ENCODE data around the gene DNMT1.
"Not testable (repeated sequence)": the region's sequence is repeated elsewhere in the genome, so short reads cannot be mapped to it uniquely, and the experiment has no call there.

The DNMT1 gene

DNA sequence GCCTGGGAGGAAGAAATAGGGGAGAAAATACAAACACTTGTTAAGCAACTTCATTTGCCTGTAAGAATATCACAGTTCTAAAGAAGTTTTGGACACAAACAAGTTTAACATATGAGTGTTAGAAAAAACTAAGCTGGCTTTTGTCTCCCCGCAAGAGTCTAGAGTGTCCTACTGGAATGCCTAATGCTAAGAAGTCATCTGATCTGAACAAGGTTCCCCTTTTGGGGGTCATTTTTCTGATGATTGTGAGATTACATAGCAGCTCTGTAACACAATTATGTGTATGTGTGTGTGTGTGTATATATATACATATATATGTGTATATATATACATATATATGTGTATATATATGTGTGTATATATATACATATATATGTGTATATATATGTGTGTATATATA is 12.7 kb downstream of the DNMT1 start:
- no peak for FAIRE-seq
- TF ChIP-seq, protein P1, sequence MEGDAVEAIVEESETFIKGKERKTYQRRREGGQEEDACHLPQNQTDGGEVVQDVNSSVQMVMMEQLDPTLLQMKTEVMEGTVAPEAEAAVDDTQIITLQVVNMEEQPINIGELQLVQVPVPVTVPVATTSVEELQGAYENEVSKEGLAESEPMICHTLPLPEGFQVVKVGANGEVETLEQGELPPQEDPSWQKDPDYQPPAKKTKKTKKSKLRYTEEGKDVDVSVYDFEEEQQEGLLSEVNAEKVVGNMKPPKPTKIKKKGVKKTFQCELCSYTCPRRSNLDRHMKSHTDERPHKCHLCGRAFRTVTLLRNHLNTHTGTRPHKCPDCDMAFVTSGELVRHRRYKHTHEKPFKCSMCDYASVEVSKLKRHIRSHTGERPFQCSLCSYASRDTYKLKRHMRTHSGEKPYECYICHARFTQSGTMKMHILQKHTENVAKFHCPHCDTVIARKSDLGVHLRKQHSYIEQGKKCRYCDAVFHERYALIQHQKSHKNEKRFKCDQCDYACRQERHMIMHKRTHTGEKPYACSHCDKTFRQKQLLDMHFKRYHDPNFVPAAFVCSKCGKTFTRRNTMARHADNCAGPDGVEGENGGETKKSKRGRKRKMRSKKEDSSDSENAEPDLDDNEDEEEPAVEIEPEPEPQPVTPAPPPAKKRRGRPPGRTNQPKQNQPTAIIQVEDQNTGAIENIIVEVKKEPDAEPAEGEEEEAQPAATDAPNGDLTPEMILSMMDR (IDR thresholded peaks at IDR 0.05; ENCODE audit: insufficient read depth, missing control alignments): no peak
- DNase-seq (ENCODE audit: insufficient read length, low spot score): no peak

- TF ChIP-seq, protein P1 (IDR thresholded peaks at IDR 0.05; ENCODE audit: insufficient read depth, missing control alignments): no peak
- FAIRE-seq: no peak
- DNase-seq (ENCODE audit: insufficient read length, low spot score): no peak
These were observed 14.3 kb downstream of the DNMT1 start for GRCh38 chr19:10180459-10180858.

- not testable (repeated sequence) for FAIRE-seq; DNase-seq (ENCODE audit: insufficient read length, low spot score)
These were observed 14.7 kb downstream of the DNMT1 start for GRCh38 chr19:10180024-10180423.

GRCh38 chr19:10173527-10173926 is 21.2 kb downstream of the DNMT1 start:
- DNase-seq (ENCODE audit: insufficient read length, low spot score) (no peak), FAIRE-seq (no peak)
- TF ChIP-seq, protein P1 (IDR thresholded peaks at IDR 0.05; ENCODE audit: insufficient read depth, missing control alignments): no peak

GRCh38 chr19:10168386-10168948 is 26.3 kb downstream of the DNMT1 start:
- DNase-seq (ENCODE audit: insufficient read length, low spot score) (no peak), FAIRE-seq (no peak)
- TF ChIP-seq, protein P1 (IDR thresholded peaks at IDR 0.05; ENCODE audit: insufficient read depth, missing control alignments): no peak

GRCh38 chr19:10167459-10167858 is 27.3 kb downstream of the DNMT1 start:
- no peak for DNase-seq (ENCODE audit: insufficient read length, low spot score)
- TF ChIP-seq, protein P1 (IDR thresholded peaks at IDR 0.05; ENCODE audit: insufficient read depth, missing control alignments): no peak
- no peak for FAIRE-seq

DNA sequence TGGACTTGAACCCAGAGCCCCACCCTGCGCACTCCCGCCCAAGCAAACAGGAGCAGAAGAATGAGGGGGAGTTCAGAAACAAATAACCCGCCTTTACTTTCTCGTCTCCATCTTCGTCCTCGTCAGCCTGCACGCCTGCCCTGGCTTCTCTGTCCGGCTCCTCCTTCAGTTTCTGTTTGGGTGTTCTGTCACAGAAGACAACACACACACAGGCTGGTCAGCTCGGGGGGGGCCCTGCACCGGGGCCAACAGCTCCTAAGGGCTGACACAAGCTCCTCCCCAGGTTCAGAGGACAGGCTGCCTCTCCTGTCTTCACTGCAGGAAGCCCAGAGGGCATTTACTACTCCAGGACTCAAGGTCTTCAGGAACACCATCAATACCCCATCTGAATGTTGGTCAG is 28.3 kb downstream of the DNMT1 start:
- FAIRE-seq; DNase-seq (ENCODE audit: insufficient read length, low spot score): not testable (repeated sequence)

DNA sequence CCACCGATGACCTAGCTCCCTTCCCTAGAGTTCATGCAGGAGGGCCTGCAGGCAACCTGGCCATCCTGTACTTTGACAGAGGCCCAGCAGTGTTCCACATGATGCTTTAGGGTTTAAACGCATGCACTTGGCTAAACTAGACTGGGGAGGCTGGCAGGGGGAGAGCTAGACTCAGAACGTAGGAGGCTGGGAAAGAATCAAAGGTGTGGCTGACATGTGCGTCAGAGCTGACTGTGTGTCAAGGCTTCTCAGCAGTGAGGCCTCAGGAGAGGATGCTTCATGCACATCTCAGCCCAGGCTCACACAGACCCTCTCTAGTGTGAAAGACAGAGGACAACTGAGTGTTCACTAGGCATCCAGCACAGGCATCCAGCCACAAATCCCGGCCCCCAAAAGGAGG is 28.7 kb downstream of the DNMT1 start:
- TF ChIP-seq, protein P1 (IDR thresholded peaks at IDR 0.05; ENCODE audit: insufficient read depth, missing control alignments): no peak
- FAIRE-seq: no peak
- no peak for DNase-seq (ENCODE audit: insufficient read length, low spot score)

Measured in D721Med (cell line).